Adrenal gland (tissue), 5 donors: Measurements from ENCODE around the gene PRKAR2A.
"Not testable (repeated sequence)": the region's sequence is repeated elsewhere in the genome, so short reads cannot be mapped to it uniquely, and the experiment has no call there.

ENCODE experiments used
- POLR2A ChIP-seq, 2 donors: fragments of 450-650 bp; IDR thresholded peaks; one replicate each; pipeline ENCODE4 v1.6.1; 2017; ENCODE audit warnings: antibody characterized with exemption in 2 of 2, mild to moderate bottlenecking in 2 of 2, moderate library complexity in 1 of 2
- TF ChIP-seq, protein P1 (sequence below), 6 experiments: fragments of 450-650 bp in 4 of 6; fragments of 200-600 bp in 2 of 6; sonication (generic) in 1 of 6; IDR thresholded peaks; 1 replicate in 5 of 6; 2 replicates in 1 of 6; pipeline versions ENCODE4 v1.5.1 to v1.8.0; 2016 to 2021; ENCODE audit warnings: antibody characterized with exemption in 6 of 6, mild to moderate bottlenecking in 2 of 6, moderate library complexity in 1 of 6
- donor health status: DM: no; HTN: no; CAD: no.

DNA sequence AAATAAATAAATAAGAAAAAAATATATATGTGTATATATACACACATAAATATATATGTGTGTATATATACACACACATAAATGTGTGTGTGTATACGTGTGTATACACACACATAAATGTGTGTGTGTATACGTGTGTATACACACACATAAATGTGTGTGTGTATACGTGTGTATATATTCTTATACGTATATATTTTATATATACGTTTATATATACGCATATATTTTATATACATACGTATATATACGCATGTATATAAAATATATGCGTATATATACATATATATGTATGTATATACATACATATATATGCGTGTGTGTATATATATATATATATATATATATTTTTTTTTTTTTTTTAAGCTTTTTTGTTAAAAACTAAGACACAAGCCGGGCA is 18.1 kb downstream of the PRKAR2A start:
- TF ChIP-seq, protein P1, sequence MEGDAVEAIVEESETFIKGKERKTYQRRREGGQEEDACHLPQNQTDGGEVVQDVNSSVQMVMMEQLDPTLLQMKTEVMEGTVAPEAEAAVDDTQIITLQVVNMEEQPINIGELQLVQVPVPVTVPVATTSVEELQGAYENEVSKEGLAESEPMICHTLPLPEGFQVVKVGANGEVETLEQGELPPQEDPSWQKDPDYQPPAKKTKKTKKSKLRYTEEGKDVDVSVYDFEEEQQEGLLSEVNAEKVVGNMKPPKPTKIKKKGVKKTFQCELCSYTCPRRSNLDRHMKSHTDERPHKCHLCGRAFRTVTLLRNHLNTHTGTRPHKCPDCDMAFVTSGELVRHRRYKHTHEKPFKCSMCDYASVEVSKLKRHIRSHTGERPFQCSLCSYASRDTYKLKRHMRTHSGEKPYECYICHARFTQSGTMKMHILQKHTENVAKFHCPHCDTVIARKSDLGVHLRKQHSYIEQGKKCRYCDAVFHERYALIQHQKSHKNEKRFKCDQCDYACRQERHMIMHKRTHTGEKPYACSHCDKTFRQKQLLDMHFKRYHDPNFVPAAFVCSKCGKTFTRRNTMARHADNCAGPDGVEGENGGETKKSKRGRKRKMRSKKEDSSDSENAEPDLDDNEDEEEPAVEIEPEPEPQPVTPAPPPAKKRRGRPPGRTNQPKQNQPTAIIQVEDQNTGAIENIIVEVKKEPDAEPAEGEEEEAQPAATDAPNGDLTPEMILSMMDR (IDR thresholded peaks at IDR 0.05), result not testable (repeated sequence)
- not testable (repeated sequence) for TF ChIP-seq POLR2A (IDR thresholded peaks at IDR 0.05)
